ENCODE measurements around the gene CD63. TPM values are rescaled to one million over a fixed set of nuclear protein-coding genes. Genes with fewer than 3 reads are reported as not detected.

The CD63 gene
- total RNA-seq, 1 experiment from 2014 or later = 581 TPM

DNA sequence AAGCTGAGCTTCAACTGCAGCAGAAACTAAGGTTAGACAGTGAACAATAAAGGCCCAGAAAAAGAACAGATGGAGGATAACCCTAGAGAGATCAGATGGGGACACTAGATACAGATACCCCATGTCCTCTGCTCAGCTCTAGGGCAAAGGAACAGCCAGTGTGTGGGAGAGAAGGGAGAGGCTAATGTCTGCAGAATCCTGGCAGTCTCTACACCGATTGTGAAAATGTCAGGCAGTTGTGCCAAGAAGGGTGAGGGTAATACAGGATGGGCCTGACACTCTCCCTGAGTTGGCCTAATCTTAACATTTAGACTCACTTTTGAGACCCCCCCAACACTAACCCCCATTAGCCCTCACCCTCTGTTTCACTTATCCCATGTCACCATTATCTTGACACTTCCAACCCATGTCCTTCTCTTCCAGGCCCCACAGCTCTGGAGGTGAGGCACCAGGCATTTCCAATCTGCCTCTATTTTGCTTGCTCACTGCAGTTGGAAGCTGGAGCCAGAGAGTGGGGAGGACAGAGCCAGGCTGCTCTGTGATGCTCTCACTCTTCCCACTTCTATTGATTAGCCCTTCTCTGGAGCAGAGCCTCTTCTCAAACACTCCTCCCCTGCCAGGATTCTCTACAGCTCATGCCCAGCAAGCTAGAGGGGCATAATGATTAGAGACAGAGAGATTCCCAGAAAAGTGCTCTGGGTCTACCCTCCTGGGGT lies 16.0 kb downstream of the CD63 start:
- Mint-ChIP-seq H3K9me3 (peaks cover 0 to 3% of the 10 kb centered on the region in 2 experiments; a peak in 2 of 5 replicates), H3K36me3 (ENCODE audit: insufficient read depth in 1 of 3, low read depth in 3 of 3) (no peaks in the 10 kb centered on the region; a peak in 1 of 7 replicates), H3K4me1 (peaks cover 37 to 39% of the 10 kb centered on the region in 2 experiments), H3K27me3 (ENCODE audit: low read depth) (peaks cover 33% of the 10 kb centered on the region), H3K27ac (no peak overlapping the region), H3K4me3 (no peak overlapping the region)
- no peak overlapping the region for H3K4me2 ChIP-seq (ENCODE audit: insufficient read depth, insufficient read length, low read length)
- H3K9ac ChIP-seq (ENCODE audit: extremely low read depth, insufficient read length, low read length) = no peak overlapping the region
- no peak overlapping the region for H3K56ac ChIP-seq (ENCODE audit: insufficient read length, low read depth, low read length)
- H2BK5ac ChIP-seq (ENCODE audit: insufficient read length, low read length) = no peak overlapping the region
- no peak overlapping the region for H4K91ac ChIP-seq (ENCODE audit: insufficient read length, low read depth, low read length)
- H3K79me1 ChIP-seq (ENCODE audit: insufficient read depth, low read depth, low read length, poor library complexity, severe bottlenecking) = no peaks in the 10 kb centered on the region
- H2BK20ac ChIP-seq (ENCODE audit: low read depth, low read length, poor library complexity, severe bottlenecking) = no peak overlapping the region
- H4K5ac ChIP-seq (ENCODE audit: insufficient read length, low read depth, low read length) = no peak overlapping the region
- H3K27me3 ChIP-seq (ENCODE audit: insufficient read depth, low read length) = no peaks in the 10 kb centered on the region; the same call in 1 of the 2 replicates
- TF ChIP-seq CTCF (conservative IDR thresholded peaks at IDR 0.05) = no peak
- no peak overlapping the region for H2AFZ ChIP-seq (ENCODE audit: low read length)
- H3K27ac ChIP-seq (ENCODE audit: insufficient read length, low read depth, low read length) = no peak overlapping the region
- no peak overlapping the region for H3T11ph ChIP-seq (ENCODE audit: low read length)
- H3K79me2 ChIP-seq (ENCODE audit: insufficient read depth, low read length) = no peaks in the 10 kb centered on the region
- no peak overlapping the region for H2BK15ac ChIP-seq (ENCODE audit: low read depth, low read length)
- no peak for DNase-seq
- no peak overlapping the region for H2BK120ac ChIP-seq (ENCODE audit: low read depth, low read length, poor library complexity, severe bottlenecking)
- WGBS (ENCODE audit: extremely low coverage, insufficient read length, low lambda C conversion rate) = no CpG with 5 or more reads among the region's 1 CpG
- peaks cover 9% of the 10 kb centered on the region for H3K23me2 ChIP-seq (ENCODE audit: insufficient read length, low read depth, low read length, poor library complexity, severe bottlenecking)
- no peak overlapping the region for H3K4ac ChIP-seq (ENCODE audit: low read depth, low read length)
- no peaks in the 10 kb centered on the region for H4K20me1 ChIP-seq (ENCODE audit: control insufficient read depth, insufficient read depth, insufficient read length)
- H3K4me1 ChIP-seq (ENCODE audit: insufficient read depth, low read length) = peaks cover 9% of the 10 kb centered on the region; the same call in 1 of the 2 replicates
- no peak overlapping the region for H2BK12ac ChIP-seq (ENCODE audit: insufficient read length, low read depth, low read length)
- no peak overlapping the region for H2AK5ac ChIP-seq (ENCODE audit: insufficient read length, low read length)
- H3K23ac ChIP-seq (ENCODE audit: insufficient read length, low read depth, low read length) = no peak overlapping the region
- H3K18ac ChIP-seq (ENCODE audit: insufficient read length, low read depth, low read length) = no peak overlapping the region
- no peak overlapping the region for H4K8ac ChIP-seq (replicated peaks; ENCODE audit: insufficient read length, low read depth, low read length)
- H3K9me3 ChIP-seq (ENCODE audit: control insufficient read depth, low read depth, low read length) = no peaks in the 10 kb centered on the region
- no peak overlapping the region for H3K14ac ChIP-seq (ENCODE audit: insufficient read depth, low read length)

All from H9 (cell line).